Parathyroid adenoma (tissue), 2 donors: ENCODE measurements around the gene SPOCD1.

Source experiments
- H2AFZ ChIP-seq: fragments of 300-600 bp; sonication (generic); one replicate; pipeline ENCODE4 v1.7.0; 2017; ENCODE audit warnings: antibody characterized with exemption, mild to moderate bottlenecking
- H3K27ac ChIP-seq: fragments of 300-600 bp; sonication (generic); one replicate; pipeline ENCODE4 v1.7.0; 2017
- H3K27me3 ChIP-seq: fragments of 300-600 bp; sonication (generic); one replicate; pipeline ENCODE4 v1.7.0; 2017; ENCODE audit warnings: low read length; ENCODE audit not compliant: control insufficient read depth, insufficient read depth
- H3K36me3 ChIP-seq: fragments of 300-600 bp; sonication (generic); one replicate; pipeline ENCODE4 v1.7.0; 2017; ENCODE audit warnings: low read length; ENCODE audit not compliant: control insufficient read depth, insufficient read depth
- H3K4me1 ChIP-seq: fragments of 300-600 bp; sonication (generic); one replicate; pipeline ENCODE4 v1.7.0; 2017; ENCODE audit warnings: control low read depth
- H3K4me2 ChIP-seq: fragments of 300-600 bp; sonication (generic); one replicate; pipeline ENCODE4 v1.7.0; 2017; ENCODE audit warnings: low read length
- H3K4me3 ChIP-seq: fragments of 300-600 bp; sonication (generic); one replicate; pipeline ENCODE4 v1.7.0; 2017; ENCODE audit warnings: low read depth, low read length
- H3K79me2 ChIP-seq: fragments of 300-600 bp; sonication (generic); one replicate; pipeline ENCODE4 v1.7.0; 2017; ENCODE audit warnings: control low read depth
- H3K9ac ChIP-seq: fragments of 300-600 bp; sonication (generic); one replicate; pipeline ENCODE4 v1.7.0; 2017; ENCODE audit warnings: mild to moderate bottlenecking
- H3K9me3 ChIP-seq: fragments of 300-600 bp; sonication (generic); one replicate; pipeline ENCODE4 v1.7.0; 2017; ENCODE audit warnings: low read length; ENCODE audit not compliant: control insufficient read depth
- CTCF ChIP-seq: fragments of 300-600 bp; sonication (generic); IDR thresholded peaks from one replicate; pipeline ENCODE4 v1.7.0; 2017; ENCODE audit warnings: antibody characterized with exemption, mild to moderate bottlenecking
- donor health status: primary hyperparathyroidism.

SPOCD1 gene

GRCh38 chr1:31799196-31799894 lies 16.5 kb downstream of the SPOCD1 start:
- Histone ChIP-seq H3K9me3 (no peaks in the 10 kb centered on the region), H3K4me3 (no peak overlapping the region), H3K4me2 (no peak overlapping the region), H3K27me3 (no peaks in the 10 kb centered on the region), H3K9ac (no peak overlapping the region), H3K36me3 (no peaks in the 10 kb centered on the region), H3K27ac (no peak overlapping the region), H3K79me2 (no peaks in the 10 kb centered on the region), H3K4me1 (no peaks in the 10 kb centered on the region), H2AFZ (no peak overlapping the region)
- TF ChIP-seq CTCF, result no peak

GRCh38 chr1:31798433-31799195 lies 17.2 kb downstream of the SPOCD1 start:
- Histone ChIP-seq H2AFZ (no peak overlapping the region), H3K9ac (no peak overlapping the region), H3K79me2 (no peaks in the 10 kb centered on the region), H3K4me3 (no peak overlapping the region), H3K4me1 (no peaks in the 10 kb centered on the region), H3K36me3 (no peaks in the 10 kb centered on the region), H3K27ac (no peak overlapping the region), H3K27me3 (no peaks in the 10 kb centered on the region), H3K9me3 (no peaks in the 10 kb centered on the region), H3K4me2 (no peak overlapping the region)
- TF ChIP-seq CTCF, result no peak

- Histone ChIP-seq H3K4me1 (no peaks in the 10 kb centered on the region), H3K27ac (no peak overlapping the region), H3K4me3 (no peak overlapping the region), H3K79me2 (no peaks in the 10 kb centered on the region), H3K36me3 (no peaks in the 10 kb centered on the region), H3K27me3 (no peaks in the 10 kb centered on the region), H3K9me3 (no peaks in the 10 kb centered on the region), H3K9ac (no peak overlapping the region), H2AFZ (no peak overlapping the region), H3K4me2 (no peak overlapping the region)
- TF ChIP-seq CTCF, result no peak
These were observed 17.8 kb downstream of the SPOCD1 start for GRCh38 chr1:31798086-31798432.

GRCh38 chr1:31797216-31797615 lies 18.6 kb downstream of the SPOCD1 start:
- H3K27me3 ChIP-seq, result no peaks in the 10 kb centered on the region
- H3K4me3 ChIP-seq, result no peak overlapping the region
- no peaks in the 10 kb centered on the region for H3K36me3 ChIP-seq
- no peak for TF ChIP-seq CTCF
- H3K27ac ChIP-seq, result no peak overlapping the region
- no peaks in the 10 kb centered on the region for H3K4me1 ChIP-seq
- H3K4me2 ChIP-seq, result no peak overlapping the region
- no peaks in the 10 kb centered on the region for H3K9me3 ChIP-seq
- H3K9ac ChIP-seq, result no peak overlapping the region
- H2AFZ ChIP-seq, result no peak overlapping the region
- H3K79me2 ChIP-seq, result no peaks in the 10 kb centered on the region

- no peaks in the 10 kb centered on the region for H3K4me1 ChIP-seq
- TF ChIP-seq CTCF, result no peak
- H2AFZ ChIP-seq, result no peak overlapping the region
- no peak overlapping the region for H3K4me3 ChIP-seq
- H3K9ac ChIP-seq, result no peak overlapping the region
- H3K27ac ChIP-seq, result no peak overlapping the region
- H3K4me2 ChIP-seq, result no peak overlapping the region
- no peaks in the 10 kb centered on the region for H3K79me2 ChIP-seq
- H3K9me3 ChIP-seq, result no peaks in the 10 kb centered on the region
- no peaks in the 10 kb centered on the region for H3K27me3 ChIP-seq
- no peaks in the 10 kb centered on the region for H3K36me3 ChIP-seq
These were observed 19.1 kb downstream of the SPOCD1 start for GRCh38 chr1:31796707-31797106.
